GM18873 (cell line): ENCODE data around the gene CDK5.

Experiments
- ATAC-seq: cut with Tn5 transposase; IDR thresholded peaks from one replicate; pipeline ENCODE4 v1.9.1; 2021; ENCODE audit warnings: mild to moderate bottlenecking, moderate library complexity, moderate number of reproducible peaks; ENCODE audit not compliant: unreplicated experiment, low FRiP score

The CDK5 gene

GRCh38 chr7:151075662-151075971 lies 17.9 kb upstream of the CDK5 start:
- ATAC-seq, result no peak

DNA sequence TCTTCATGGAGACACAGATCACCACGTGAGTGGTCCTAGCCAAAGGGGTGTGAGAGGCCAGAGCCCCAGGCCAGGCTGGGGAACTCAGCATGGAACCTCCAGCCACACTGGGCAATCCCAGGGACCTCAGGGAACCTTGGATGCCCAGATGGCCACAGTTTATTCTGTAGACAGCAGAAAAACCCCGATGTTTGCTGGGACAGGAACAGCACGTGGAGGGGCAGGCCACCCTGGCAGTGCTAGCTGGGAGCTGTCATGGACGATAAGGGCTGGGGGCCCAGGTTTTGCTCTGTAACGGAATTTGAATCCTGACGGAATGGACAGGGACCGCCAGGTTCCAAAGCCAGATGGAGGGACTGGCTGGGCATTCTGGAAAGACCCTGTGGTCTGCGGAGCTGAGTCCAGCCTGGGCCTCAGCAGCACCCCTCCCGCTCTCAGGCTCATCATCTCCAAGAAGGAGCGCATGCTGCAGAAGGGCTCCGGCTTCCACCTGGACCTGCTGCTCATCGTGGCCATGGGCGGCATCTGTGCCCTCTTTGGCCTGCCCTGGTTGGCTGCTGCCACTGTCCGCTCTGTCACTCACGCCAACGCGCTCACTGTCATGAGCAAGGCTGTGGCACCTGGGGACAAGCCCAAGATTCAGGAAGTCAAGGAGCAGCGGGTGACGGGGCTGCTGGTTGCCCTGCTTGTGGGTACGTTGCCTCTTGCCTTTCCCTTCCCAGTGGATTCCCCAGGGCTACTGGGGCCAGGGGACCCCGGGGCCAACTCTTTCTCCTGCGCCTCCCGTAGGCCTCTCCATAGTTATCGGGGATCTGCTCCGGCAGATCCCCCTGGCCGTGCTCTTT lies 17.3 kb upstream of the CDK5 start:
- ATAC-seq, result no peak

GRCh38 chr7:151073990-151074389 lies 16.3 kb upstream of the CDK5 start:
- no peak for ATAC-seq

DNA sequence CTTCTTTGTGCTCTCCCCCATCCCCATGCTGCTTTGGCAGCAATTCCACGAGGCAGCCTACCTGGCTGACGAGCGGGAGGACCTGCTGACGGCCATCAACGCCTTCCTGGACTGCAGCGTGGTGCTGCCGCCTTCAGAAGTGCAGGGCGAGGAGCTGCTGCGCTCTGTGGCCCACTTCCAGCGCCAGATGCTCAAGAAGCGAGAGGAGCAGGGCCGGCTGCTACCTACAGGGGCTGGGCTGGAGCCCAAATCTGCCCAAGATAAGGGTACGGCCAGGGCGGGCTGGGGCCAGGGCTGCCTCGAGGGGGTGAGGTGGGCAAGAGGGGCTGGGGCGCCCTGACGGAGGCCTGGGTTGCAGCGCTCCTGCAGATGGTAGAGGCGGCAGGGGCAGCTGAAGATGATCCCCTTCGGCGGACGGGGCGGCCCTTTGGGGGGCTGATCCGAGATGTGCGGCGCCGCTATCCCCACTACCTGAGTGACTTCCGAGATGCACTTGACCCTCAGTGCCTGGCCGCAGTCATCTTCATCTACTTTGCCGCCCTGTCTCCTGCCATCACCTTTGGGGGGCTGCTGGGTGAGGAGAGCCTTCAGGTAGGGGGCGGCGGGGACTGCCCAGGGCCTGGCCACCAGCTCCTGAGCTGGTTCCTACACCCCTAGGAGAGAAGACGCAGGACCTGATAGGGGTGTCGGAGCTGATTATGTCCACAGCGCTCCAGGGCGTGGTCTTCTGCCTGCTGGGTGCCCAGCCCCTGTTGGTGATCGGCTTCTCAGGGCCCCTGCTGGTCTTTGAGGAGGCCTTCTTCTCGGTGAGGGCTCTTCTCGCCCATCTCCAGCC lies 13.6 kb upstream of the CDK5 start:
- no peak for ATAC-seq

- no peak for ATAC-seq
Measured at GRCh38 chr7:151070574-151070960, 12.9 kb upstream of the CDK5 start.

- no peak for ATAC-seq
Measured at GRCh38 chr7:151069841-151070573, 12.3 kb upstream of the CDK5 start.

- no peak for ATAC-seq
Measured at GRCh38 chr7:151068069-151068773, 10.5 kb upstream of the CDK5 start.

DNA sequence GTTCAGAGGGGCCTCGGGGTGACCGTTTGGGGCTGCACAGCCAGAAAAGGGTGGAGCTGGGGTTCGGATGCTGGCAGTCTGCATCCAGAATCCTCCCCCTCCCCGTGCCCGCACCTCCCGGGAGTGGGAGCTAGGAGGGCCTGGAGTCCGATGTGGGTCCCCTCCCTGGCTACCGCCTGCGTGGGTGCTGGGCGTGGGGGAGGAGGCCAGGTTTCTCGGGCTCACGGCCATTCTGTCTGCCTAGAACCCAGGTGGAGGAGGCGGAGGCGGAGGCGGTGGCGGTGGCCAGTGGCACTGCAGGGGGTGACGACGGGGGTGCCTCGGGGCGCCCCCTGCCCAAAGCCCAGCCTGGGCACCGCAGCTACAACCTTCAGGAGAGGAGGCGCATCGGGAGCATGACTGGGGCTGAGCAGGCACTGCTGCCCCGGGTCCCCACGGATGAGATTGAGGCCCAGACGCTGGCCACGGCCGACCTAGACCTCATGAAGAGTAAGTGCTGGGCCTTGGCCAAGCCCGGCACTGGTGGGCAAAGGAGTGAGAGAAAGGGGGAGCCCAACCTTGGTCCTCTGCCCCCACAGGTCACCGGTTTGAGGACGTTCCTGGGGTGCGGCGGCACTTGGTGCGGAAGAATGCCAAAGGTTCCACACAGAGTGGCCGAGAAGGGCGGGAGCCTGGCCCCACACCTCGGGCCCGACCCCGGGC lies 8.7 kb upstream of the CDK5 start:
- ATAC-seq, result no peak

DNA sequence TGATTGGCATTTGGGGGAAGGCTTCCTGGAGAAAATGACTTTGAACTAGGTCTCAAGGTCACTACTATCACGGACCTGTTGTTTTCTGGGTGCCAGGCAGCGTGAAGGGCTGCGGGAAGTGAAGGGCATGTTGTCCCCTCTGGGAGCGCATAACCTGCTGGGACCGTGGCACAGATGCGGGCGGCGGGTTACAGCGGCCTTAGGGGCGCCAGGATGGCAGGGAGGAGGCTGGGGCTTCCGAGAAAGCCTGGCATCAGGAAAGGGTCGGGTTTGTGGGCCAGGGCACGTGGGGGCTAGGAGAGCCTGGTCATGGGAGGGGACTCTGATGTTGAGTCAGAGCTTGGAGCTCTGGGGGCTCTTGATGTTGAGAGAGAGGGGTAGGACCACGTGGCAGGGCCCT lies 7.8 kb upstream of the CDK5 start:
- no peak for ATAC-seq

DNA sequence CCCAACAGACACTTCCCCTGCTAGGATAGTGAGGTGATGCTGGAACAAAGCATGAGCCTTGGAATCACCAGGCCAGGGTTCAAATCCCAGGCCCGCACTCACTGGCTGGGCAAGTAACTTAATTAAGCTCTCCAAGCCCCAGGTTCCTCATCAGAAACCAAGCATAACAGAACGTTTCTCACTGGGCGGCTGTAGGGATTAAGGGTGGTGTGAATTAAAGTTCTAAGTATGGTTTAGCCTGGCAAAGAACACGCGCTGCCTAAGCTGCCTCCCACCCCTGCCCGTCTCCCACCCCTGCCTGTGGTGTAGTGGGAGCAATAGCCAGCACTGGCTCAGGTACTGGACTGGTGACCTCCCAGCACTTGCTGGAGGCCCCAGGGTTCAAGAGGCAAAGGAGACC lies 7.3 kb upstream of the CDK5 start:
- ATAC-seq, result no peak

DNA sequence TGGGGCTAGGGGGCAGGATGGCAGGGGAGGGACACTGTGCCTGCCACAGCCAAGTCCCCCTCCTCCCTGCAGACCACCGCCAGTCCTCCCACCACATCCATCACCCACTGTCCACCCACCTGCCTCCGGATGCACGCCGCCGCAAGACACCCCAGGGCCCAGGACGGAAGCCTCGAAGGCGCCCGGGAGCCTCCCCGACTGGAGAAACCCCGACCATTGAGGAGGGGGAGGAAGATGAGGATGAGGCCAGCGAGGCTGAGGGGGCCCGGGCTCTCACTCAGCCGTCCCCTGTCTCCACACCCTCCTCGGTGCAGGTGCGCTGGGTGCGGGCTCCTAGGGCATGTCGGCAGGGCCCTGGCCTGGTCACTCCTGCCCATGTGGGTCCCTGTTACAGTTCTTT lies 6.8 kb upstream of the CDK5 start:
- ATAC-seq, result no peak

GRCh38 chr7:151063212-151063561 lies 5.5 kb upstream of the CDK5 start:
- no peak for ATAC-seq

- no peak for ATAC-seq
Measured at GRCh38 chr7:151062399-151063211, 4.9 kb upstream of the CDK5 start.

- no peak for ATAC-seq
Measured at GRCh38 chr7:151062111-151062398, 4.4 kb upstream of the CDK5 start.

DNA sequence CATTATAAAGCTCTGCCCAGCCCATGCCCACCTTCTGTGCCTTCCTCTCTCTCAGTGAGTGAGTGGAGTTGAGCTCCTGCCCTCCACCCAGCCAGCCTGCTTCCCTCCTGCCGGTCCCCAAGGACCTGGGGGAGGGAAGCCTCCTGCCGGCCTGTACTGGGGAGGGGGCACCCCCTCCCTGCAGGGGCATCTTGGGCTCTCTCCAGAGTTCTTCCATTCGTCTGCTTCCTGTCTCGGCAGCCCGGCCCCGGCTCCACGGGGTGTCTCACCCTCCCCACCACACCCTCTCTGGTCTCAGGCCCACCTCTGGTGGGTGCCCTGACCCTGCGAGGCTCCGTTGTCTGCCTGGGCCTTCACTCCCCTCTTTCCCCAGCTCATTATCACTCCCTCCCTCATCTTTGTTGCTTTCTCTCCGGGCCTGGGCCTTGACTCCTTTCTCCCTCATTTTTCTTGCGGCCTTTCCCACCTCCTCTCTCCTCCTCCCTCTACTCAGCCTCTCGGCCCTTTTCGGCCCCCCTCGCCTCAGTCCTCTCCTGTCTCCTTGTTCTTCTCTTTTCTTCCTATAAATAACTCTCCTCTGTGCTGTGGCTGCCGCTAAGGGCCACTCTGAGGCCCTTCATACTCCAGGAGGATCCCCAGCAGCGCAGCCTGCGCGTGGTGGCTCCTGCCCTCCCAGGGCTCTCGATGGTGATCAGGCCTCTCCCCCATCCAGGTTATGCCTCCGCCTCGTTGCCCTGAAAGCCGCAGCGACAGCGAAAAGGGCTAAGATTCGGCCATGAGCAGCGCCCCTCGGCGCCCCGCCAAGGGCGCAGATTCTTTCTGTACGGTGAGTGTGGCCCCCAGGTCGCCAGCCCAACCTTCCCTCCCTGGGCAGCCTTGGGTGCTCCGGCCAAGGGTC lies 3.8 kb upstream of the CDK5 start:
- ATAC-seq, result no peak

GRCh38 chr7:151060416-151061212 lies 2.9 kb upstream of the CDK5 start:
- ATAC-seq, result no peak

DNA sequence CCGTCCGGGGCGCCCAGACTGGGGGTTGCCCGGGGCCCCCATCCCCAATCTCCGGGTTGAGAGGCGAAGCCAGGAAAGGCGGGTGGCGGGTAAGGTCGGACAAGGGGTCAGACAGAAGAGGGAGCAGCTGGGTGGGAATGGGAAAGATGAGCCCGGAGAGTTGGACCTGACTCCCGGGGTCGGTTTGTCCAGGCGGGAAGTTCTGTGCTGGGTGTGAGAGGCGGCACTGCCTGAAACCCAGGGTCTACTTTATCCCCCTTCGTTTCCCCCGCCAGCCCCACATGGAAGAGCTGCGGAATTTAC lies 2.4 kb upstream of the CDK5 start:
- ATAC-seq, result no peak
